SK-N-SH treated with all-trans-retinoic acid at 6 μM for 48 hours (cell line): Measurements from ENCODE around the gene INPP4B.
"Not testable (repeated sequence)": the region's sequence is repeated elsewhere in the genome, so short reads cannot be mapped to it uniquely, and the experiment has no call there.

Experiments used
- ATAC-seq: fragments of 200-7000 bp; cut with Tn5 transposase; 3 replicates; pipeline ENCODE4 v1.9.1; 2020; ENCODE audit warnings: mild to moderate bottlenecking, moderate library complexity
- ARNTL ChIP-seq: fragments of 450-650 bp; formaldehyde crosslinking; IDR thresholded peaks from 2 replicates; pipeline ENCODE4 v1.5.0; 2020; ENCODE audit warnings: low read depth, mild to moderate bottlenecking, moderate library complexity, borderline replicate concordance
- BACH2 ChIP-seq: fragments of 250-450 bp; sonication (Bioruptor Pico); IDR thresholded peaks from 2 replicates; pipeline ENCODE4 v1.9.0; 2021; ENCODE audit warnings: mild to moderate bottlenecking, borderline replicate concordance
- CREB5 ChIP-seq: fragments of 250-450 bp; sonication (Bioruptor Pico); IDR thresholded peaks from 2 replicates; pipeline ENCODE4 v1.5.1; 2020; ENCODE audit warnings: low read depth, mild to moderate bottlenecking, moderate library complexity
- CSDC2 ChIP-seq: fragments of 250-450 bp; sonication (Bioruptor Pico); IDR thresholded peaks from 2 replicates; pipeline ENCODE4 v1.5.0; 2020; ENCODE audit warnings: mild to moderate bottlenecking, moderate library complexity
- ESRRG ChIP-seq: fragments of 250-450 bp; sonication (Bioruptor Pico); IDR thresholded peaks from 2 replicates; pipeline ENCODE4 v1.6.1; 2021; ENCODE audit warnings: mild to moderate bottlenecking
- GLIS3 ChIP-seq: fragments of 250-450 bp; sonication (Bioruptor Pico); IDR thresholded peaks from 2 replicates; pipeline ENCODE4 v1.5.0; 2020; ENCODE audit warnings: mild to moderate bottlenecking, moderate library complexity
- ISL1 ChIP-seq: fragments of 250-450 bp; sonication (Bioruptor Pico); IDR thresholded peaks from 2 replicates; pipeline ENCODE4 v2.1.2; 2022; ENCODE audit warnings: mild to moderate bottlenecking, moderate library complexity
- OSR1 ChIP-seq: fragments of 250-450 bp; sonication (Bioruptor Pico); IDR thresholded peaks from 2 replicates; pipeline ENCODE4 v1.8.0; 2022; ENCODE audit warnings: moderate library complexity, mild to moderate bottlenecking, inconsistent platforms
- POU6F1 ChIP-seq: fragments of 250-450 bp; sonication (Bioruptor Pico); IDR thresholded peaks from 2 replicates; pipeline ENCODE4 v1.8.0; 2021; ENCODE audit warnings: low read depth, mild to moderate bottlenecking, moderate library complexity, borderline replicate concordance
- PPARA ChIP-seq: fragments of 250-450 bp; sonication (Bioruptor Pico); IDR thresholded peaks from 2 replicates; pipeline ENCODE4 v1.5.0; 2020; ENCODE audit warnings: mild to moderate bottlenecking, borderline replicate concordance
- RARB ChIP-seq: fragments of 250-450 bp; sonication (Bioruptor Pico); IDR thresholded peaks from 2 replicates; pipeline ENCODE4 v1.8.0; 2021; ENCODE audit warnings: mild to moderate bottlenecking, moderate library complexity
- SNAI2 ChIP-seq: fragments of 250-450 bp; sonication (Bioruptor Pico); IDR thresholded peaks from 2 replicates; pipeline ENCODE4 v1.5.0; 2020; ENCODE audit warnings: mild to moderate bottlenecking, moderate library complexity
- TCF4 ChIP-seq: fragments of 250-450 bp; sonication (Bioruptor Pico); IDR thresholded peaks from 2 replicates; pipeline ENCODE4 v1.8.0; 2021; ENCODE audit warnings: mild to moderate bottlenecking, moderate library complexity, borderline replicate concordance
- TOX ChIP-seq: fragments of 250-450 bp; sonication (Bioruptor Pico); IDR thresholded peaks from 2 replicates; pipeline ENCODE4 v1.8.0; 2021; ENCODE audit warnings: mild to moderate bottlenecking, moderate library complexity, borderline replicate concordance
- ZC3H10 ChIP-seq: fragments of 250-450 bp; sonication (Bioruptor Pico); IDR thresholded peaks from 2 replicates; pipeline ENCODE4 v1.5.1; 2021; ENCODE audit warnings: mild to moderate bottlenecking, moderate library complexity
- ZFP3 ChIP-seq: fragments of 250-450 bp; sonication (Bioruptor Pico); IDR thresholded peaks from 2 replicates; pipeline ENCODE4 v1.5.0; 2020; ENCODE audit warnings: mild to moderate bottlenecking, moderate library complexity
- ZFP30 ChIP-seq: fragments of 450-650 bp; formaldehyde crosslinking; IDR thresholded peaks from 2 replicates; pipeline ENCODE4 v1.5.0; 2022; ENCODE audit warnings: mild to moderate bottlenecking, moderate library complexity
- ZNF565 ChIP-seq: fragments of 450-650 bp; formaldehyde crosslinking; conservative IDR thresholded peaks from 2 replicates; pipeline ENCODE4 v1.5.0; 2020; ENCODE audit warnings: low read depth, mild to moderate bottlenecking, moderate library complexity
- ZNF70 ChIP-seq: fragments of 450-650 bp; formaldehyde crosslinking; IDR thresholded peaks from 2 replicates; pipeline ENCODE4 v1.5.0; 2020; ENCODE audit warnings: mild to moderate bottlenecking, moderate library complexity
- ZNF8 ChIP-seq: fragments of 450-650 bp; formaldehyde crosslinking; IDR thresholded peaks from 2 replicates; pipeline ENCODE4 v1.5.0; 2020; ENCODE audit warnings: mild to moderate bottlenecking, moderate library complexity
- TF ChIP-seq, protein P1 (sequence below): fragments of 250-450 bp; sonication (Bioruptor Pico); IDR thresholded peaks from 2 replicates; pipeline ENCODE4 v1.8.0; 2020; ENCODE audit warnings: mild to moderate bottlenecking, moderate library complexity, borderline replicate concordance
- TF ChIP-seq, protein P2 (sequence below): fragments of 250-450 bp; sonication (Bioruptor Pico); IDR thresholded peaks from 2 replicates; pipeline ENCODE4 v1.5.1; 2021; ENCODE audit warnings: mild to moderate bottlenecking, moderate library complexity

INPP4B gene

GRCh38 chr4:142512161-142512560 is 333.9 kb downstream of the INPP4B start:
- no peak for ATAC-seq
- TF ChIP-seq TCF4 (CRISPR knock-in tag) (no peak), ISL1 (CRISPR knock-in tag) (no peak), ZFP30 (CRISPR knock-in tag) (no peak), ZNF70 (CRISPR knock-in tag) (no peak), TOX (CRISPR knock-in tag) (no peak), ESRRG (CRISPR knock-in tag) (no peak), ZNF565 (CRISPR knock-in tag) (no peak), SNAI2 (CRISPR knock-in tag) (no peak)
- TF ChIP-seq, protein P1, sequence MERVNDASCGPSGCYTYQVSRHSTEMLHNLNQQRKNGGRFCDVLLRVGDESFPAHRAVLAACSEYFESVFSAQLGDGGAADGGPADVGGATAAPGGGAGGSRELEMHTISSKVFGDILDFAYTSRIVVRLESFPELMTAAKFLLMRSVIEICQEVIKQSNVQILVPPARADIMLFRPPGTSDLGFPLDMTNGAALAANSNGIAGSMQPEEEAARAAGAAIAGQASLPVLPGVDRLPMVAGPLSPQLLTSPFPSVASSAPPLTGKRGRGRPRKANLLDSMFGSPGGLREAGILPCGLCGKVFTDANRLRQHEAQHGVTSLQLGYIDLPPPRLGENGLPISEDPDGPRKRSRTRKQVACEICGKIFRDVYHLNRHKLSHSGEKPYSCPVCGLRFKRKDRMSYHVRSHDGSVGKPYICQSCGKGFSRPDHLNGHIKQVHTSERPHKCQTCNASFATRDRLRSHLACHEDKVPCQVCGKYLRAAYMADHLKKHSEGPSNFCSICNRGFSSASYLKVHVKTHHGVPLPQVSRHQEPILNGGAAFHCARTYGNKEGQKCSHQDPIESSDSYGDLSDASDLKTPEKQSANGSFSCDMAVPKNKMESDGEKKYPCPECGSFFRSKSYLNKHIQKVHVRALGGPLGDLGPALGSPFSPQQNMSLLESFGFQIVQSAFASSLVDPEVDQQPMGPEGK (CRISPR knock-in tag) = no peak

DNA sequence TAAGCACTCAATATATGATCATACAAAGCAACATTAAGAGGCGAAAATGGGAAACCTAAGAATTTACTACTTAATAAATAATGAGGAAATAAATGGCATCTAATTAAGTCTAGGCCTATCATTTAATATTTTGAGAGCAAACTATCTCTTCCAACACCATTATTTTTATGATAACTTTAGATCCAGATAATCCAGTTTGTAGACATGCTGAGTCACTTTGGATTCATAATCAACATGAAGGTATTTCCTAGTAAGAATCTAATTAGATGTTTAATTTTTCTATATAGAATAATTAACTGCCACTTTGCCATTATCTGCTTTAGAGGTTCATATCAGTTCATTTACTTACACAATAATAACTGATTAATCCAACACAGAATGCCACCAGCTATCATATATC is 336.2 kb downstream of the INPP4B start:
- no peak for ATAC-seq
- TF ChIP-seq BACH2 (CRISPR knock-in tag) (no peak), POU6F1 (CRISPR knock-in tag) (no peak)
- TF ChIP-seq, protein P2, sequence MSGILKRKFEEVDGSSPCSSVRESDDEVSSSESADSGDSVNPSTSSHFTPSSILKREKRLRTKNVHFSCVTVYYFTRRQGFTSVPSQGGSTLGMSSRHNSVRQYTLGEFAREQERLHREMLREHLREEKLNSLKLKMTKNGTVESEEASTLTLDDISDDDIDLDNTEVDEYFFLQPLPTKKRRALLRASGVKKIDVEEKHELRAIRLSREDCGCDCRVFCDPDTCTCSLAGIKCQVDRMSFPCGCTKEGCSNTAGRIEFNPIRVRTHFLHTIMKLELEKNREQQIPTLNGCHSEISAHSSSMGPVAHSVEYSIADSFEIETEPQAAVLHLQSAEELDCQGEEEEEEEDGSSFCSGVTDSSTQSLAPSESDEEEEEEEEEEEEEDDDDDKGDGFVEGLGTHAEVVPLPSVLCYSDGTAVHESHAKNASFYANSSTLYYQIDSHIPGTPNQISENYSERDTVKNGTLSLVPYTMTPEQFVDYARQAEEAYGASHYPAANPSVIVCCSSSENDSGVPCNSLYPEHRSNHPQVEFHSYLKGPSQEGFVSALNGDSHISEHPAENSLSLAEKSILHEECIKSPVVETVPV (CRISPR knock-in tag) = no peak
- TF ChIP-seq, all 23 proteins: peak for 0

GRCh38 chr4:142509381-142509780 is 336.7 kb downstream of the INPP4B start:
- not testable (repeated sequence) for ATAC-seq

DNA sequence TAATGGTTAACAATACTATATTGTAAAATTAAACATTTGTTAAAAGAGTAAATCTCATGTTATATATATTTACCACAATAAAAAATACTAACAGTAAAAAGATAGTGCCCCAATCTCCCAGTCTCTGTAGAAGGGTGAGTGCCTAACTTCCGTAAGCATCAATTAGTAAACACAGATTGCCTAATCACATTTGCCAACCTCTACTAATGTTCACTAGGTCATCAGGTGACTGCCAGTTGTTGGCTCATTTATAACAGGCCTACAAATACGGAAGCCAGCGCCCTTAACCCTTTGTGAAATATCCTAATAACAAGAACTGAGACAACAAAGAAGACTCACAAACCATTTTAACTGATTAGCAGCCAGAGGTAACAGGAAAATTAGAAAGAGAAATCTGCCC is 345.1 kb downstream of the INPP4B start:
- TF ChIP-seq RARB = no peak
- no peak for TF ChIP-seq ESRRG (CRISPR knock-in tag)
- TF ChIP-seq GLIS3 (CRISPR knock-in tag) = no peak
- TF ChIP-seq TOX (CRISPR knock-in tag) = no peak
- TF ChIP-seq ZNF70 (CRISPR knock-in tag) = no peak
- TF ChIP-seq ZC3H10 (CRISPR knock-in tag) = no peak
- TF ChIP-seq, protein P2 (CRISPR knock-in tag) = no peak
- TF ChIP-seq TCF4 (CRISPR knock-in tag) = no peak
- no peak for TF ChIP-seq PPARA (CRISPR knock-in tag)
- no peak for TF ChIP-seq SNAI2 (CRISPR knock-in tag)
- TF ChIP-seq BACH2 (CRISPR knock-in tag) = no peak
- TF ChIP-seq, protein P1 (CRISPR knock-in tag) = no peak
- TF ChIP-seq OSR1 (CRISPR knock-in tag) = no peak
- no peak for TF ChIP-seq ZFP30 (CRISPR knock-in tag)
- no peak for TF ChIP-seq CSDC2 (CRISPR knock-in tag)
- TF ChIP-seq POU6F1 (CRISPR knock-in tag) = no peak
- no peak for TF ChIP-seq ARNTL
- TF ChIP-seq CREB5 (CRISPR knock-in tag) = no peak
- no peak for TF ChIP-seq ZFP3 (CRISPR knock-in tag)
- no peak for TF ChIP-seq ZNF8 (CRISPR knock-in tag)
- ATAC-seq = no peak
